Uterus (tissue), 2 donors: ENCODE measurements around the gene WNT9A.

Experiments used
- CTCF ChIP-seq, 4 experiments: fragments of 200-600 bp in 2 of 4; fragments of 450-650 bp in 2 of 4; sonication (generic) in 2 of 4; IDR thresholded peaks; one replicate each; pipeline ENCODE4 v1.5.1; 2016 to 2019; ENCODE audit warnings: antibody characterized with exemption in 4 of 4, mild to moderate bottlenecking in 2 of 4, moderate library complexity in 1 of 4
- POLR2A ChIP-seq, 2 donors: fragments of 450-650 bp; IDR thresholded peaks; one replicate each; pipeline ENCODE4 v1.6.1; 2016; ENCODE audit warnings: antibody characterized with exemption in 2 of 2, mild to moderate bottlenecking in 1 of 2, moderate library complexity in 1 of 2

GRCh38 chr1:227927971-227928741 lies 19.6 kb downstream of the WNT9A start:
- no peak for TF ChIP-seq CTCF (IDR thresholded peaks at IDR 0.05)
- no peak for TF ChIP-seq POLR2A (IDR thresholded peaks at IDR 0.05)
